Natural killer cell (primary cell): Measurements from ENCODE around the gene CRB2. TPM values are rescaled to one million over a fixed set of nuclear protein-coding genes. Genes with fewer than 3 reads are reported as not detected.

Source experiments
- ATAC-seq, 3 donors: fragments of 150-1000 bp in 2 of 3; fragments of 200-7000 bp in 1 of 3; cut with Tn5 transposase; 1 replicate in 1 of 3; 2 replicates in 2 of 3; pipeline ENCODE4 v1.10.0; 2021; ENCODE audit warnings: mild to moderate bottlenecking in 2 of 3, moderate library complexity in 2 of 3
- DNase-seq, 2 donors: peaks; one replicate each; pipeline versions ENCODE4 v3.0.0 to v3.0.0-alpha.2; 2013 to 2021; ENCODE audit warnings: mixed read lengths in 1 of 2
- H3K27ac ChIP-seq: one replicate; pipeline ENCODE4 v1.5.1; 2013; ENCODE audit warnings: mild to moderate bottlenecking, low read length
- H3K27me3 ChIP-seq: one replicate; pipeline ENCODE4 v1.6.1; 2013; ENCODE audit warnings: low read length; ENCODE audit not compliant: control insufficient read depth, insufficient read depth
- H3K36me3 ChIP-seq: one replicate; pipeline ENCODE4 v1.6.1; 2013; ENCODE audit warnings: low read length; ENCODE audit not compliant: control insufficient read depth, insufficient read depth
- H3K4me1 ChIP-seq: one replicate; pipeline ENCODE4 v1.6.1; 2013; ENCODE audit warnings: low read length; ENCODE audit not compliant: control insufficient read depth, insufficient read depth
- H3K4me3 ChIP-seq: one replicate; pipeline ENCODE4 v1.5.1; 2013; ENCODE audit warnings: low read length
- H3K9me3 ChIP-seq: one replicate; pipeline ENCODE4 v1.6.1; 2013; ENCODE audit warnings: low read length; ENCODE audit not compliant: control insufficient read depth, insufficient read depth
- H3K27ac Mint-ChIP-seq, 2 donors: one replicate each; pipeline ENCODE4 v1.8.0; 2022; ENCODE audit warnings: mild to moderate bottlenecking in 2 of 2, mixed read lengths in 2 of 2, moderate library complexity in 1 of 2
- H3K27me3 Mint-ChIP-seq, 2 donors: one replicate each; pipeline ENCODE4 v1.8.0; 2022; ENCODE audit warnings: low read depth in 2 of 2, mixed read lengths in 2 of 2
- H3K36me3 Mint-ChIP-seq: one replicate; pipeline ENCODE4 v1.8.0; 2022; ENCODE audit warnings: mixed read lengths
- H3K4me1 Mint-ChIP-seq, 2 donors: one replicate each; pipeline ENCODE4 v1.8.0; 2022; ENCODE audit warnings: mixed read lengths in 2 of 2
- H3K4me3 Mint-ChIP-seq: one replicate; pipeline ENCODE4 v1.8.0; 2022; ENCODE audit warnings: mild to moderate bottlenecking, moderate library complexity, mixed read lengths
- H3K9me3 Mint-ChIP-seq, 2 donors: one replicate each; pipeline ENCODE4 v1.8.0; 2022; ENCODE audit warnings: mixed read lengths in 2 of 2
- WGBS: methylation state at CpG from one replicate; pipeline ENCODE4 v1.1.7; 2013; ENCODE audit warnings: missing lambda C conversion rate; ENCODE audit not compliant: insufficient coverage; 5-methylcytosine and 5-hydroxymethylcytosine counted together
- intact Hi-C: fragments of 100-400 bp; cut with micrococcal nuclease; formaldehyde crosslinking; loops from one replicate; pipeline ENCODE4 v1.14.2; 2022
- total RNA-seq, 4 donors: library from RNA; stranded (reverse); fragments of 120-200 nt in 1 of 4; gene quantifications; one replicate each; pipeline versions ENCODE4 v1.2.3 to v1.2.4, GENCODE V29; 2013 to 2022
- TF ChIP-seq, protein P1 (sequence below): fragments of 200-600 bp; IDR thresholded peaks from one replicate; pipeline ENCODE4 v1.8.0; 2022; ENCODE audit warnings: antibody characterized with exemption

The CRB2 gene
- total RNA-seq, 3 donors from 2014 or later (not counting 1 experiment from before 2014, with no cell fraction given), result not detected

- Mint-ChIP-seq H3K27ac (no peak overlapping the region), H3K9me3 (no peaks in the 10 kb centered on the region), H3K4me1 (no peaks in the 10 kb centered on the region), H3K36me3 (no peaks in the 10 kb centered on the region), H3K27me3 (peaks cover 33 to 40% of the 10 kb centered on the region in 2 donors), H3K4me3 (no peak overlapping the region)
- Histone ChIP-seq H3K9me3 (no peaks in the 10 kb centered on the region), H3K27me3 (no peaks in the 10 kb centered on the region), H3K4me3 (no peak overlapping the region), H3K36me3 (no peaks in the 10 kb centered on the region), H3K27ac (no peak overlapping the region), H3K4me1 (no peaks in the 10 kb centered on the region)
- ATAC-seq (no peak), DNase-seq (no peak)
- intact Hi-C loops, result no loop called here
- TF ChIP-seq, protein P1, sequence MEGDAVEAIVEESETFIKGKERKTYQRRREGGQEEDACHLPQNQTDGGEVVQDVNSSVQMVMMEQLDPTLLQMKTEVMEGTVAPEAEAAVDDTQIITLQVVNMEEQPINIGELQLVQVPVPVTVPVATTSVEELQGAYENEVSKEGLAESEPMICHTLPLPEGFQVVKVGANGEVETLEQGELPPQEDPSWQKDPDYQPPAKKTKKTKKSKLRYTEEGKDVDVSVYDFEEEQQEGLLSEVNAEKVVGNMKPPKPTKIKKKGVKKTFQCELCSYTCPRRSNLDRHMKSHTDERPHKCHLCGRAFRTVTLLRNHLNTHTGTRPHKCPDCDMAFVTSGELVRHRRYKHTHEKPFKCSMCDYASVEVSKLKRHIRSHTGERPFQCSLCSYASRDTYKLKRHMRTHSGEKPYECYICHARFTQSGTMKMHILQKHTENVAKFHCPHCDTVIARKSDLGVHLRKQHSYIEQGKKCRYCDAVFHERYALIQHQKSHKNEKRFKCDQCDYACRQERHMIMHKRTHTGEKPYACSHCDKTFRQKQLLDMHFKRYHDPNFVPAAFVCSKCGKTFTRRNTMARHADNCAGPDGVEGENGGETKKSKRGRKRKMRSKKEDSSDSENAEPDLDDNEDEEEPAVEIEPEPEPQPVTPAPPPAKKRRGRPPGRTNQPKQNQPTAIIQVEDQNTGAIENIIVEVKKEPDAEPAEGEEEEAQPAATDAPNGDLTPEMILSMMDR, result no peak
- 90% methylated on average over 9 of the region's 9 CpGs for WGBS
Observed at GRCh38 chr9:123311250-123311752, 44.7 kb upstream of the CRB2 start.

GRCh38 chr9:123312306-123312877 is 43.6 kb upstream of the CRB2 start:
- Mint-ChIP-seq H3K4me3 (no peak overlapping the region), H3K36me3 (no peaks in the 10 kb centered on the region), H3K4me1 (no peaks in the 10 kb centered on the region), H3K27ac (no peak overlapping the region), H3K9me3 (no peaks in the 10 kb centered on the region), H3K27me3 (peaks cover 25 to 40% of the 10 kb centered on the region in 2 donors)
- intact Hi-C loops, result no loop called here
- 61% methylated on average over 4 of the region's 4 CpGs for WGBS
- H3K36me3 ChIP-seq, result no peaks in the 10 kb centered on the region
- no peak overlapping the region for H3K27ac ChIP-seq
- no peak overlapping the region for H3K4me3 ChIP-seq
- no peaks in the 10 kb centered on the region for H3K4me1 ChIP-seq
- TF ChIP-seq, protein P1, result no peak
- ATAC-seq (no peak), DNase-seq (no peak)
- no peaks in the 10 kb centered on the region for H3K9me3 ChIP-seq
- H3K27me3 ChIP-seq, result no peaks in the 10 kb centered on the region

DNA sequence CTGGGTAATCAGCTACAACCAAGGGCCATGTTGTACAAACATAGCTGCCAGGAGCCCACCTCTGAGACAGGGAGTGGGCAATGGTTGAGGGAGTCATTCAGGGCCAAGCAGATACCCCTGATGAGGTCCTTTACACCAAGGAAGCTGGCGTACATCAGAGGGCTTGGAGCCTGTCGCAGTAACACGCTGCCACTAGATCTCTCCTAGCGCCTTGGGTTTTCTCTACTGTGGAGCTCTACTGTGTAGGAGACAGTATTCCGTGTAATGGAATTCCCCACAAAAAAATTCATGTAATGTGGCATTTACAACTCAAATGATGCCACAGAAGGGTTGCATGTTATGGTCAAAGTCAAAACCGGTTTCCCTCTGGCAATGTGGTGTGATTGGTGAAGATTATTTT is 41.4 kb upstream of the CRB2 start:
- Histone ChIP-seq H3K4me1 (no peaks in the 10 kb centered on the region), H3K27ac (no peak overlapping the region), H3K4me3 (no peak overlapping the region), H3K9me3 (no peaks in the 10 kb centered on the region), H3K36me3 (no peaks in the 10 kb centered on the region), H3K27me3 (no peaks in the 10 kb centered on the region)
- Mint-ChIP-seq H3K9me3 (no peaks in the 10 kb centered on the region), H3K4me1 (no peaks in the 10 kb centered on the region), H3K27ac (no peak overlapping the region), H3K27me3 (peaks cover 33 to 53% of the 10 kb centered on the region in 2 donors), H3K4me3 (no peak overlapping the region), H3K36me3 (no peaks in the 10 kb centered on the region)
- TF ChIP-seq, protein P1, result no peak
- ATAC-seq, result no peak
- no peak for DNase-seq
- intact Hi-C loops, result no loop called here
- whole genome bisulfite sequencing, result 95% methylated on average over 5 of the region's 6 CpGs

DNA sequence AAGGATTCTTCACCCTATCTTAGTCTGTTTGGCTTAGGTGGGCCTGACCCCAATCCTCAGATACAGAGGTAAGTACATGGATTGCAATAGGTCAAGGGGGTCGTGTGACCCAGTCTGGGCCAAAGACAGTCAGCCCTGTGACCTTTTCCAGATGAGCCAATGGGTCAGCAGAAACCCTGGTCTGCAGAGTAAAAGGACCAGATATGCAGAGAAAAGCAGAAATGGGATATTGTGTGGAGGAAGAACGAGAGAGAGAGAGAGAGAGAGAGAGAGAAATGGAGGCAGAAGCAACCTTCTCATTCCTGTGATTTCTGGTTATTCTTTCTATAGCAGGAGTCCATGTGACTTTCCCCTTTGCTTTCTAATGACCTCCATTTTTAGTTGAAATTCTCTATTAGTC is 40.4 kb upstream of the CRB2 start:
- intact Hi-C loops, result no loop called here
- H3K27ac ChIP-seq, result no peak overlapping the region
- DNase-seq (no peak), ATAC-seq (no peak)
- H3K4me3 Mint-ChIP-seq, result no peak overlapping the region
- TF ChIP-seq, protein P1, result no peak
- no peaks in the 10 kb centered on the region for H3K9me3 Mint-ChIP-seq
- no peaks in the 10 kb centered on the region for H3K36me3 Mint-ChIP-seq
- H3K27ac Mint-ChIP-seq, result no peak overlapping the region
- WGBS, result 69% methylated on average over 2 of the region's 2 CpGs
- H3K27me3 Mint-ChIP-seq, result peaks cover 38 to 60% of the 10 kb centered on the region in 2 donors
- H3K4me1 Mint-ChIP-seq, result no peaks in the 10 kb centered on the region
- no peaks in the 10 kb centered on the region for H3K9me3 ChIP-seq
- no peaks in the 10 kb centered on the region for H3K27me3 ChIP-seq
- no peaks in the 10 kb centered on the region for H3K36me3 ChIP-seq
- H3K4me1 ChIP-seq, result no peaks in the 10 kb centered on the region
- no peak overlapping the region for H3K4me3 ChIP-seq
